Measurements from ENCODE around the gene B4GALNT3.

DNA sequence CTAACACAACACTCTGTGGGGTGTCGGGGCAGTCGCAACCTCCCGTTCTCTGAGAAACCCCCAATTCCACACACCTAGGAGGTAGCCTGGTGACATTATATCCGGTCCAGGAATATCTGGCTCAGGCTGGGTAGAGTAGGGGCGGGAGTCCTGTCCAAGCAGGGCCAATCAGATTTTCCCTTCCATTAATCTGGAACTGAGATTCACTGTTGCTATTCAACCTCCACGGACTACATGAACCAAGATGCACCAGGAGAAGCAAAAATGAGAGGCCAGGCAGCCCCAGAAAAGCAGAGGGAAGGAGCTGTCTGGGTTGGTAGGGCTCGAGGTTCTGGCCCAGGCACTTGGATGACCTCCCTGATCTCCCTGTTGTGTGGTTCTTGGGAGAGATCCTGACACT is 152.6 kb downstream of the B4GALNT3 start:
- TF ChIP-seq, protein P1, sequence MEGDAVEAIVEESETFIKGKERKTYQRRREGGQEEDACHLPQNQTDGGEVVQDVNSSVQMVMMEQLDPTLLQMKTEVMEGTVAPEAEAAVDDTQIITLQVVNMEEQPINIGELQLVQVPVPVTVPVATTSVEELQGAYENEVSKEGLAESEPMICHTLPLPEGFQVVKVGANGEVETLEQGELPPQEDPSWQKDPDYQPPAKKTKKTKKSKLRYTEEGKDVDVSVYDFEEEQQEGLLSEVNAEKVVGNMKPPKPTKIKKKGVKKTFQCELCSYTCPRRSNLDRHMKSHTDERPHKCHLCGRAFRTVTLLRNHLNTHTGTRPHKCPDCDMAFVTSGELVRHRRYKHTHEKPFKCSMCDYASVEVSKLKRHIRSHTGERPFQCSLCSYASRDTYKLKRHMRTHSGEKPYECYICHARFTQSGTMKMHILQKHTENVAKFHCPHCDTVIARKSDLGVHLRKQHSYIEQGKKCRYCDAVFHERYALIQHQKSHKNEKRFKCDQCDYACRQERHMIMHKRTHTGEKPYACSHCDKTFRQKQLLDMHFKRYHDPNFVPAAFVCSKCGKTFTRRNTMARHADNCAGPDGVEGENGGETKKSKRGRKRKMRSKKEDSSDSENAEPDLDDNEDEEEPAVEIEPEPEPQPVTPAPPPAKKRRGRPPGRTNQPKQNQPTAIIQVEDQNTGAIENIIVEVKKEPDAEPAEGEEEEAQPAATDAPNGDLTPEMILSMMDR (IDR thresholded peaks at IDR 0.05; ENCODE audit: insufficient read depth, low read length), result no peak
- no peak for TF ChIP-seq POLR2AphosphoS5 (IDR thresholded peaks at IDR 0.05; ENCODE audit: low read depth)
- TF ChIP-seq, protein P2, sequence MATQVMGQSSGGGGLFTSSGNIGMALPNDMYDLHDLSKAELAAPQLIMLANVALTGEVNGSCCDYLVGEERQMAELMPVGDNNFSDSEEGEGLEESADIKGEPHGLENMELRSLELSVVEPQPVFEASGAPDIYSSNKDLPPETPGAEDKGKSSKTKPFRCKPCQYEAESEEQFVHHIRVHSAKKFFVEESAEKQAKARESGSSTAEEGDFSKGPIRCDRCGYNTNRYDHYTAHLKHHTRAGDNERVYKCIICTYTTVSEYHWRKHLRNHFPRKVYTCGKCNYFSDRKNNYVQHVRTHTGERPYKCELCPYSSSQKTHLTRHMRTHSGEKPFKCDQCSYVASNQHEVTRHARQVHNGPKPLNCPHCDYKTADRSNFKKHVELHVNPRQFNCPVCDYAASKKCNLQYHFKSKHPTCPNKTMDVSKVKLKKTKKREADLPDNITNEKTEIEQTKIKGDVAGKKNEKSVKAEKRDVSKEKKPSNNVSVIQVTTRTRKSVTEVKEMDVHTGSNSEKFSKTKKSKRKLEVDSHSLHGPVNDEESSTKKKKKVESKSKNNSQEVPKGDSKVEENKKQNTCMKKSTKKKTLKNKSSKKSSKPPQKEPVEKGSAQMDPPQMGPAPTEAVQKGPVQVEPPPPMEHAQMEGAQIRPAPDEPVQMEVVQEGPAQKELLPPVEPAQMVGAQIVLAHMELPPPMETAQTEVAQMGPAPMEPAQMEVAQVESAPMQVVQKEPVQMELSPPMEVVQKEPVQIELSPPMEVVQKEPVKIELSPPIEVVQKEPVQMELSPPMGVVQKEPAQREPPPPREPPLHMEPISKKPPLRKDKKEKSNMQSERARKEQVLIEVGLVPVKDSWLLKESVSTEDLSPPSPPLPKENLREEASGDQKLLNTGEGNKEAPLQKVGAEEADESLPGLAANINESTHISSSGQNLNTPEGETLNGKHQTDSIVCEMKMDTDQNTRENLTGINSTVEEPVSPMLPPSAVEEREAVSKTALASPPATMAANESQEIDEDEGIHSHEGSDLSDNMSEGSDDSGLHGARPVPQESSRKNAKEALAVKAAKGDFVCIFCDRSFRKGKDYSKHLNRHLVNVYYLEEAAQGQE (IDR thresholded peaks at IDR 0.05; ENCODE audit: insufficient replicate concordance, low read depth), result no peak
